GM23338 (cell line): ENCODE results near the gene SLC15A4. TPM values are rescaled to one million over a fixed set of nuclear protein-coding genes. Genes with fewer than 3 reads are reported as not detected.

Source experiments
- ATAC-seq: fragments of 200-7000 bp; cut with Tn5 transposase; 3 replicates; pipeline ENCODE4 v1.9.1; 2020
- DNase-seq: peaks from one replicate; pipeline ENCODE4 v3.0.0-alpha.2; 2015; ENCODE audit warnings: low spot score
- H2AFZ ChIP-seq: fragments of 200-600 bp; sonication (generic); 2 replicates; pipeline ENCODE4 v1.8.0; 2016; ENCODE audit warnings: antibody characterized with exemption, mild to moderate bottlenecking, moderate library complexity
- H3F3A ChIP-seq: fragments of 200-600 bp; sonication (generic); replicated peaks from 2 replicates; pipeline ENCODE4 v1.8.0; 2017; ENCODE audit warnings: antibody characterized with exemption, mixed run types, low read depth
- H3K27ac ChIP-seq: fragments of 200-600 bp; sonication (generic); 2 replicates; pipeline ENCODE4 v1.6.1; 2016; ENCODE audit warnings: low read depth
- H3K27me3 ChIP-seq: fragments of 200-600 bp; sonication (generic); 2 replicates; pipeline ENCODE4 v1.8.0; 2016; ENCODE audit warnings: mild to moderate bottlenecking, mixed run types, moderate library complexity; ENCODE audit not compliant: insufficient read depth
- H3K36me3 ChIP-seq: fragments of 200-600 bp; sonication (generic); 2 replicates; pipeline ENCODE4 v1.8.0; 2016; ENCODE audit warnings: mild to moderate bottlenecking; ENCODE audit not compliant: insufficient read depth
- H3K4me1 ChIP-seq: fragments of 200-600 bp; sonication (generic); 2 replicates; pipeline ENCODE4 v1.8.0; 2016; ENCODE audit warnings: mild to moderate bottlenecking, moderate library complexity; ENCODE audit not compliant: insufficient read depth
- H3K4me2 ChIP-seq: fragments of 200-600 bp; sonication (generic); 2 replicates; pipeline ENCODE4 v1.7.1; 2017; ENCODE audit warnings: mixed run types
- H3K4me3 ChIP-seq: fragments of 200-600 bp; sonication (generic); 2 replicates; pipeline ENCODE4 v1.6.1; 2016; ENCODE audit warnings: mixed run types
- H3K79me2 ChIP-seq: fragments of 200-600 bp; sonication (generic); replicated peaks from 2 replicates; pipeline ENCODE4 v1.8.0; 2017; ENCODE audit warnings: mild to moderate bottlenecking; ENCODE audit not compliant: insufficient read depth
- H3K9me2 ChIP-seq: fragments of 200-600 bp; sonication (generic); 2 replicates; pipeline ENCODE4 v1.8.0; 2017; ENCODE audit not compliant: insufficient read depth
- H4K20me1 ChIP-seq: fragments of 200-600 bp; sonication (generic); replicated peaks from 2 replicates; pipeline ENCODE4 v1.8.0; 2017; ENCODE audit warnings: mild to moderate bottlenecking; ENCODE audit not compliant: insufficient read depth
- H3K27ac Mint-ChIP-seq: 2 replicates; pipeline ENCODE4 v1.8.0; 2020; ENCODE audit warnings: inconsistent platforms, mild to moderate bottlenecking, moderate library complexity, mixed read lengths
- H3K27me3 Mint-ChIP-seq: 3 replicates; pipeline ENCODE4 v1.8.0; 2022; ENCODE audit warnings: low read depth, mild to moderate bottlenecking, moderate library complexity, mixed read lengths, inconsistent platforms; ENCODE audit not compliant: insufficient read depth, poor library complexity
- H3K36me3 Mint-ChIP-seq: 3 replicates; pipeline ENCODE4 v1.8.0; 2021; ENCODE audit warnings: low read depth, mild to moderate bottlenecking, inconsistent platforms, moderate library complexity, mixed read lengths
- H3K4me1 Mint-ChIP-seq: 3 replicates; pipeline ENCODE4 v1.8.0; 2020; ENCODE audit warnings: mild to moderate bottlenecking, inconsistent platforms, mixed read lengths
- H3K4me3 Mint-ChIP-seq: 3 replicates; pipeline ENCODE4 v1.8.0; 2021; ENCODE audit warnings: moderate library complexity, mild to moderate bottlenecking, inconsistent platforms, mixed read lengths
- H3K9me3 Mint-ChIP-seq: 3 replicates; pipeline ENCODE4 v1.8.0; 2020; ENCODE audit warnings: moderate library complexity, mild to moderate bottlenecking, inconsistent platforms, mixed read lengths
- CREB1 ChIP-seq: fragments of 250-450 bp; sonication (Bioruptor Pico); IDR thresholded peaks from 2 replicates; pipeline ENCODE4 v1.5.0; 2020; ENCODE audit warnings: low read depth, mild to moderate bottlenecking, moderate library complexity
- EZH2 ChIP-seq: fragments of 200-600 bp; sonication (generic); IDR thresholded peaks from one replicate; pipeline ENCODE4 v1.8.0; 2017; ENCODE audit warnings: antibody characterized with exemption, mild to moderate bottlenecking, low read depth; ENCODE audit not compliant: unreplicated experiment
- EZH2phosphoT487 ChIP-seq: fragments of 200-600 bp; sonication (generic); IDR thresholded peaks from one replicate; pipeline ENCODE4 v1.8.1; 2018; ENCODE audit warnings: antibody characterized with exemption; ENCODE audit not compliant: unreplicated experiment
- POLR2AphosphoS5 ChIP-seq: IDR thresholded peaks from 2 replicates; pipeline ENCODE4 v1.6.1; 2016; ENCODE audit warnings: antibody characterized with exemption, low read depth
- ZNF331 ChIP-seq: fragments of 250-450 bp; sonication (Bioruptor Pico); IDR thresholded peaks from 2 replicates; pipeline ENCODE4 v1.5.0; 2020; ENCODE audit warnings: low read depth, mild to moderate bottlenecking, moderate library complexity
- polyA plus RNA-seq: library from polyadenylated mRNA; unstranded; fragments of >200 nt; fragmentation: Nextera tagmentation; extraction: Ambion mirVana; gene quantifications from 2 replicates; pipeline ENCODE4 v1.2.1, GENCODE V29; 2016
- total RNA-seq: library from RNA; depleted of rRNA; stranded (reverse); fragments of >200 nt; shearing (Covaris generic); gene quantifications from 2 replicates; pipeline ENCODE4 v1.2.3, GENCODE V29; 2014
- TF ChIP-seq, protein P1 (sequence below): IDR thresholded peaks from one replicate; pipeline ENCODE4 v1.6.1; 2018; ENCODE audit warnings: antibody characterized with exemption; ENCODE audit not compliant: unreplicated experiment
- TF ChIP-seq, protein P2 (sequence below), 2 experiments: fragments of 200-600 bp in 1 of 2; sonication (generic) in 1 of 2; conservative IDR thresholded peaks; 2 replicates each; pipeline versions ENCODE4 v1.5.1 to v1.6.1; 2016 to 2017; ENCODE audit warnings: antibody characterized with exemption in 2 of 2, low read depth in 2 of 2, mild to moderate bottlenecking in 2 of 2, moderate library complexity in 1 of 2
- TF ChIP-seq, protein P3 (sequence below): IDR thresholded peaks from 2 replicates; pipeline ENCODE4 v1.6.1; 2016; ENCODE audit warnings: antibody characterized with exemption

Gene SLC15A4
- total and polyA plus RNA-seq, 2 experiments from 2014 or later, result 7.7 to 30.3 TPM

DNA sequence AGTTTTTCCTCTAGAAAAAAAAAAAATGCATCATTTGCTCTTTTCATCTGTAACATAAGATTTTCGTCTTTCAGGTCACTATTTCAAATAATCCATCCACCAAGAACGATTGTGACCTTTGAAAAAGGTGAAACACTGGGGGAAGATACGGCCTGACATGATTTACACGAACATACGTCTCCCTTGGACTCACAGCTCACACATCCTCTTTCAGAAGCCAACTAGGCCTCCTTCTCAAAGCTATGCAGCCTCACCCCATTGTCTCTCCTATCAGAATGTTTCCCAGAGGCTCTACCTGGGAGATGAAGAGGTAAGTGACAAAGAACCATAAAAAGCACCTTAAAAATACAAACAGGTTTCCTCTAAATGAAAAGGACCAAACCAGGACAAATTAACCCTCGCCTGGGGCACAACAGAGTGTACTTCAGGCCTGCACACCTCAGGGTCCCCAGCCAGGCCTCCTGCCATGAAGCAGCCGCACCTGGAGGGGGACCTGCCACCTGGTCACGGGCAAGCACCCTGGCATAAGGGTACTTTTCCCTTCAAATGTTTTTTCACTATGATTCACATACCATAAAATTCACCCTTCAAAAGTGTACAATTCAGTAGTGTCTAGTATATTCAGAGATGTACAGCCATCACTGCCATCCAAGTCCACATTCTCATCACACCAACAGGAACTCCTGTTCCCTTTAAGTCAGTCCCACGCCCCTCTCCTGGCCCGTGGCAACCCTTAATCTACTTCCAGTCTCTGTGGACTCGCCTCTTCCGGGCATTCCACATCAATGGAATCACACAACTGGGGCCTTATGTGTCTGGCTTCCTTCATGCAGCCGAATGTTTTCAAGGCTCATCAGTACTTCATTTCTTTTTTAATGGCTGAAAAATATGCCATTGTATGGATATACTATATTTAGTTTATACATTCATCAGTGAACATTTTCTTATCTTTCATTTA is 5.4 kb downstream of the SLC15A4 start:
- Mint-ChIP-seq H3K36me3 (peaks cover 39% of the 10 kb centered on the region), H3K4me1 (peaks cover 30% of the 10 kb centered on the region), H3K27ac (no peak overlapping the region), H3K27me3 (peaks cover 1% of the 10 kb centered on the region), H3K4me3 (no peak overlapping the region), H3K9me3 (peaks cover 79% of the 10 kb centered on the region)
- H3K4me2 ChIP-seq, result no peak overlapping the region
- ATAC-seq, result no peak
- H4K20me1 ChIP-seq, result peaks cover 25% of the 10 kb centered on the region
- H3K27ac ChIP-seq, result no peak overlapping the region
- H3K9me2 ChIP-seq, result no peaks in the 10 kb centered on the region
- peaks cover 5% of the 10 kb centered on the region; the same call in 1 of the 2 replicates for H3K4me1 ChIP-seq
- H3F3A ChIP-seq, result no peaks in the 10 kb centered on the region
- TF ChIP-seq, protein P1, sequence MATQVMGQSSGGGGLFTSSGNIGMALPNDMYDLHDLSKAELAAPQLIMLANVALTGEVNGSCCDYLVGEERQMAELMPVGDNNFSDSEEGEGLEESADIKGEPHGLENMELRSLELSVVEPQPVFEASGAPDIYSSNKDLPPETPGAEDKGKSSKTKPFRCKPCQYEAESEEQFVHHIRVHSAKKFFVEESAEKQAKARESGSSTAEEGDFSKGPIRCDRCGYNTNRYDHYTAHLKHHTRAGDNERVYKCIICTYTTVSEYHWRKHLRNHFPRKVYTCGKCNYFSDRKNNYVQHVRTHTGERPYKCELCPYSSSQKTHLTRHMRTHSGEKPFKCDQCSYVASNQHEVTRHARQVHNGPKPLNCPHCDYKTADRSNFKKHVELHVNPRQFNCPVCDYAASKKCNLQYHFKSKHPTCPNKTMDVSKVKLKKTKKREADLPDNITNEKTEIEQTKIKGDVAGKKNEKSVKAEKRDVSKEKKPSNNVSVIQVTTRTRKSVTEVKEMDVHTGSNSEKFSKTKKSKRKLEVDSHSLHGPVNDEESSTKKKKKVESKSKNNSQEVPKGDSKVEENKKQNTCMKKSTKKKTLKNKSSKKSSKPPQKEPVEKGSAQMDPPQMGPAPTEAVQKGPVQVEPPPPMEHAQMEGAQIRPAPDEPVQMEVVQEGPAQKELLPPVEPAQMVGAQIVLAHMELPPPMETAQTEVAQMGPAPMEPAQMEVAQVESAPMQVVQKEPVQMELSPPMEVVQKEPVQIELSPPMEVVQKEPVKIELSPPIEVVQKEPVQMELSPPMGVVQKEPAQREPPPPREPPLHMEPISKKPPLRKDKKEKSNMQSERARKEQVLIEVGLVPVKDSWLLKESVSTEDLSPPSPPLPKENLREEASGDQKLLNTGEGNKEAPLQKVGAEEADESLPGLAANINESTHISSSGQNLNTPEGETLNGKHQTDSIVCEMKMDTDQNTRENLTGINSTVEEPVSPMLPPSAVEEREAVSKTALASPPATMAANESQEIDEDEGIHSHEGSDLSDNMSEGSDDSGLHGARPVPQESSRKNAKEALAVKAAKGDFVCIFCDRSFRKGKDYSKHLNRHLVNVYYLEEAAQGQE, result no peak
- no peak for TF ChIP-seq ZNF331 (CRISPR knock-in tag)
- no peak for TF ChIP-seq EZH2phosphoT487
- TF ChIP-seq, protein P2, sequence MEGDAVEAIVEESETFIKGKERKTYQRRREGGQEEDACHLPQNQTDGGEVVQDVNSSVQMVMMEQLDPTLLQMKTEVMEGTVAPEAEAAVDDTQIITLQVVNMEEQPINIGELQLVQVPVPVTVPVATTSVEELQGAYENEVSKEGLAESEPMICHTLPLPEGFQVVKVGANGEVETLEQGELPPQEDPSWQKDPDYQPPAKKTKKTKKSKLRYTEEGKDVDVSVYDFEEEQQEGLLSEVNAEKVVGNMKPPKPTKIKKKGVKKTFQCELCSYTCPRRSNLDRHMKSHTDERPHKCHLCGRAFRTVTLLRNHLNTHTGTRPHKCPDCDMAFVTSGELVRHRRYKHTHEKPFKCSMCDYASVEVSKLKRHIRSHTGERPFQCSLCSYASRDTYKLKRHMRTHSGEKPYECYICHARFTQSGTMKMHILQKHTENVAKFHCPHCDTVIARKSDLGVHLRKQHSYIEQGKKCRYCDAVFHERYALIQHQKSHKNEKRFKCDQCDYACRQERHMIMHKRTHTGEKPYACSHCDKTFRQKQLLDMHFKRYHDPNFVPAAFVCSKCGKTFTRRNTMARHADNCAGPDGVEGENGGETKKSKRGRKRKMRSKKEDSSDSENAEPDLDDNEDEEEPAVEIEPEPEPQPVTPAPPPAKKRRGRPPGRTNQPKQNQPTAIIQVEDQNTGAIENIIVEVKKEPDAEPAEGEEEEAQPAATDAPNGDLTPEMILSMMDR (conservative IDR thresholded peaks at IDR 0.05; ENCODE audit: low read depth in 2 of 2), result no peak
- no peak for TF ChIP-seq POLR2AphosphoS5
- TF ChIP-seq CREB1, result no peak
- TF ChIP-seq, protein P3, sequence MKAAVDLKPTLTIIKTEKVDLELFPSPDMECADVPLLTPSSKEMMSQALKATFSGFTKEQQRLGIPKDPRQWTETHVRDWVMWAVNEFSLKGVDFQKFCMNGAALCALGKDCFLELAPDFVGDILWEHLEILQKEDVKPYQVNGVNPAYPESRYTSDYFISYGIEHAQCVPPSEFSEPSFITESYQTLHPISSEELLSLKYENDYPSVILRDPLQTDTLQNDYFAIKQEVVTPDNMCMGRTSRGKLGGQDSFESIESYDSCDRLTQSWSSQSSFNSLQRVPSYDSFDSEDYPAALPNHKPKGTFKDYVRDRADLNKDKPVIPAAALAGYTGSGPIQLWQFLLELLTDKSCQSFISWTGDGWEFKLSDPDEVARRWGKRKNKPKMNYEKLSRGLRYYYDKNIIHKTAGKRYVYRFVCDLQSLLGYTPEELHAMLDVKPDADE, result no peak
- TF ChIP-seq EZH2, result no peak
- H3K27me3 ChIP-seq, result no peaks in the 10 kb centered on the region
- H3K36me3 ChIP-seq, result no peaks in the 10 kb centered on the region
- no peak overlapping the region for H3K4me3 ChIP-seq
- no peak for DNase-seq
- H3K79me2 ChIP-seq, result peaks cover 96% of the 10 kb centered on the region
- H2AFZ ChIP-seq, result no peak overlapping the region
